GM18519 (cell line): ENCODE measurements around the gene MAD1L1.

Source experiments
- ATAC-seq: cut with Tn5 transposase; IDR thresholded peaks from one replicate; pipeline ENCODE4 v1.9.1; 2021; ENCODE audit warnings: mild to moderate bottlenecking, moderate library complexity; ENCODE audit not compliant: unreplicated experiment, low FRiP score

The MAD1L1 gene

DNA sequence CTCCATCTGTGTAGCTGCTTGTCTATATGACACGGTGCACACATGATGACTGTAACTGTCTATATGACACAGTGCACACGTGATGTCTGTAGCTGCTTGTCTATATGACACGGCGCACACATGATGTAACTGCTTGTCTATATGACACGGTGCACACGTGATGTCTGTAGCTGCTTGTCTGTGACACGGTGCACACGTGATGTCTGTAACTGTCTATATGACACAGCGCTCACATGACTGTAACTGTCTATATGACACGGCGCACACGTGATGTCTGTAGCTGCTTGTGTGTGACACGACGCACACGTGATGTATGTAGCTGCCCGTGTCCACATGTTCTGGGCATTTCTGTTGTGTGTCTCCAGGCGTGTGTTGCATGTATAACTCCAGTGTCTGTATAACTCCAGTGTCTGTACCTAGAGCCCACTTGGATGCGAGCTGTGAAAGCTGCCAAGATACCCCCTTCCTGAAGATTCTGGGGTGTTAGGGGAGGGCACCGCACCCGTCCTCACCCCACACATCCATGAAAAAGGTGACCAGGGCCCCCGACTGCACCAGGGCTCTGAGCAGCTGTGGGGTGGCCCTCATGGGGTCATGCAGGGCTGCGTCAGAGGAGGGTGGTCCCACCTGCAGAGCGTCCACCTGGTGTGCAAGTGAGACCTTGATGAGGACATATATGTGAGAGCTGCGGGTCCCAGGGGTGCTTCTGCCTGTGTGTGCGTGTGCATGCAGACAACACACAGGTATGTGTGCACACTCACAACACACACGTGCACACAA lies 424.7 kb downstream of the MAD1L1 start:
- ATAC-seq = no peak

DNA sequence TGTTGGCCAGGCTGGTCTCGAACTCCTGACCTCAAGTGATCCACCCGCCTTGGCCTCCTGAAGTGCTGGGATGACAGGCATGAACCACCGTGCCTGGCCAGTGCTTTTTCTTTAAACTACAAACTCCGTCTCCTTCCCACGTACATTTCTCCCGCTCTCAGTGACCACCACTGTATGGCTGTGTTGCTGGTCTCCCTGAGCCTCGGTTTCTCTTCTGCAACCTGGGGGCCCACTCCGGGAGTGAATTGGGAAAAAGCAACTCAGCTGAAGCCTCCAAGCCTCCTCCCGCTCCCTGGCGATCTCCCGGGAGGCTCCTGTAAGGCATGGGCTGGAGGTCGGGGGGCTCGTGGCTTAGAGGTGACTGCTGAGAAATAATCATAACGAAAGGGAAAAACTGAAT lies 426.4 kb downstream of the MAD1L1 start:
- no peak for ATAC-seq

DNA sequence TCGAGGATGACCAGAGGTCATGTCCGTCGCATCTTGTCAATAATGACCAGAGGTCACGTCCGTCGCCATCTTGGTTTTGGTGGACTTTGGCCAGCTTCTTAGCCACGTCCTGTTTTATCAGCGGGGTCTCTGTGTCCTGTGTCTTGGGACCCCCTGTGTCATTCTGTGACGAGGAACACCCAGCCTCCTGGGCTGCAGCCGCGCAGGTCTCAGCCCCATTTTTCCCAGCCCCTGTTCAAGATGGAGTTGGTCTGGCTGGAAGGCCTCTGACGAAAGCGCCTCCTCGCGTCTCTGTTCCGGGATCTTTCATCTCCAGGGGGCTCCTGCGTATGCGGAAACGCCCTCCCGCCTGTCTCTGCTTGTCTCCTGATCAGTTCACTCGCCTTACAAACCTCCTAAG lies 428.4 kb downstream of the MAD1L1 start:
- no peak for ATAC-seq

DNA sequence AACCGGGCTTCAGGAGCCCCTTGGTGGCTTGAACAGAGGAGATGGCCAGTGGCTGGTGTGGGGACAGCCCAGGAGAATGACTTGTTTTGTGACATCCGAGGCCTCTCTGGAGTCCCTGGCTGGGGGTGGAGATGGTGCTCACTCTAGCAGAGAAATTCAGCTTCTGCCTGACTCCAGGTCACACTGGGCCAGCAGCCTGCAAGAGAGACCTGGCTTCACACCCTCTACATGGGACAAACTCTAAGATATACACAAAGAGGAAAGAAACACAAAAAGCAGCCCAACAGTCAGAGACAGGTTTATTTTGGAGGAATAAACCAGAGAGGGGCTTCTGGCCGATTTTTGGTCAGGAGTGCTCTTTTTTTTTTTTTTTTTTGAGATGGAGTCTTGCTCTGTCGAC lies 429.8 kb downstream of the MAD1L1 start:
- ATAC-seq = no peak

DNA sequence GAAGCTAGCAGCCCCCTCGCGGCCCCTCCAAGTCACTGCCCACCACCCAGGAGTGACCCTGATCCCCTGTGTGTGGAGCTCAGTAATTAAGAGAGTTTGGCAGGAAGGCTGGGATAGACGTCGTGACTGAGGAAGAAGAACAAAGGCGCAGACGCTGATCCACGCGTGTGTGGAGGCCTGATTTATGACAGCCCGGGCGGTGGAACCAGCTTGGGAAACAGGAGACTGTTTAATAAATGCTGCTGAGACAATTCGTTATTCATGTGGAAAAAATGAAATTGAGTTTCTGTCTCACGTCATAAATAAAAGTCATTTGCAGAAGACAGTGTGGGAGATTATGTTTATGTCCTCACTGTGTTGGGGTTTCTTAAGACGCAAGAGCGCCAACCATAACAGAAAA lies 431.8 kb downstream of the MAD1L1 start:
- ATAC-seq = no peak

GRCh38 chr7:1798191-1798590 lies 434.6 kb downstream of the MAD1L1 start:
- no peak for ATAC-seq

DNA sequence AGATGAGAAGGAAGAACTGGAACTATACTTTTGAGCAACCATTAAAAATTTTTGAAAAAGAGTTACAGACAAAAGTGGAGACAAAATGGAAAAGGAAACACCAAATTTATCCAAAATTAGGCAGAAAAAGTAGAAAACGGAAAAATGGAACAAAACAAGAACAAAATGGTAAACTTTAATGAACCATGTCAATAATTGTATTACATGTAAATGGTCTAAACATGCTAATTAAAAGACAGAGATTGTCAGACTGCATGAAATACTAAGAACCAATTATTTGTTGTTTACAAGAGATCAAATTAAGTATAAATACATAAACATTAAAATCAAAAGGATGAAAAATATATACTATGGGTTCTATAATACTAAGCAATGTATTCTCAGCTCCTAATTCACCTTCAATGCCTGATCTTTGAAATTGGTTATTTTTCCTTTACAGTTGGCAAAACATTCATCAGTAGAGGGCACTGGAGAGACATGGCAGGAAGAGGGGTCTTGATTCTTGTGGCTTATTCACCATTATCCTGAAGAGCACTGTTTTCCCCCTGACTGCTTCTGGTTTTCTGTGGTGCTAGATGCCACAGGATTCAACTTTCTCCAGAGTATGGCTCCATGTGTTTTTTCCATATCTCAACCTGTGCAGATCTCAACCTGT lies 437.7 kb downstream of the MAD1L1 start:
- no peak for ATAC-seq

DNA sequence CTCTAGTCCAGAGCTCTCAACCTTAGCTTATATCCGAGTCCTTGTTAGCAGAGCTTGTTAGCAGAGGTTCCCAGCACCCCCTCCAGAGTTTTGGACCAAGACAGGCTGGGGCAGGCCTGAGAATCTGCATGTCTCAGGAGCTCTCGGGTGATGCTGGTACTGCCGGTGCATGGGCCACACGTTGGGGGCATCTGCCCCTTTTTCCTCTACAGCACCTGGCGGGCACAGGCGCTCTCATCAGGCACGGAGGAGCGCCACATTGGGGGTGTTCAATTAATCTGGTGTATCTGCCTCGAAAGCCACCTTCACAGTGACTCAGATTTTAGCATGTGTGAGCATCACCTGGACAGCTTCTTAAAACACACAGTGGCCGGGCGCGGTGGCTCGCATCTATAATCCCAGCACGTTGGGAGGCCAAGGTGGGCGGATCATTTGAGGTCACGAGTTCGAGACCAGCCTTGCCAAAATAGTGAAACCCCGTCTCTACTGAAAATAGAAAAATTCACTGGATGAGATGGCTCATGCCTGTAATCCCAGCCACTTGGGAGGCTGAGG lies 445.0 kb downstream of the MAD1L1 start:
- ATAC-seq = no peak

DNA sequence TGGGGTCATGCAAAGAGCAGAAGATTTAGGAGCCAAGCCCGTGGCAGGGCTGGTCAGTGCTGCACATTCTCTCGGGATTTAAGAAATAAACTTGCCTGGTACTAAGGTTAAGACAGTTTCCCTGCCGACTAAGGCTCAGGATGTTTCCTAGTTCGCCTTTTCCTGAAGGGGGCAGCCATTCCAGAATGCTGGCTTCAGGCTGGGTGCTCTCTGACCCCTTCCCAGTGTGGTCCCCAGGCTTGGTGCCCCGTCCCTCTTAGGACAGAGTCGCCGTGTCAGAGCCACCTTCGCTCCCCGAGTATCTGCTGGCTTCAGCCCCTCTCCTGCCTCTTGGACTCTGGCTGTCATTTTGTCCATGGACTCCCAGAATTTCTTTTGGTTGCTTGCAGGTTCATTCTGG lies 445.5 kb downstream of the MAD1L1 start:
- no peak for ATAC-seq

- no peak for ATAC-seq
Measured at GRCh38 chr7:1785839-1786238, 446.9 kb downstream of the MAD1L1 start.

- ATAC-seq = no peak
Measured at GRCh38 chr7:1781369-1781768, 451.4 kb downstream of the MAD1L1 start.

- ATAC-seq = no peak
Measured at GRCh38 chr7:1779445-1779844, 453.3 kb downstream of the MAD1L1 start.

- ATAC-seq = no peak
Measured at GRCh38 chr7:1777122-1777521, 455.6 kb downstream of the MAD1L1 start.

- no peak for ATAC-seq
Measured at GRCh38 chr7:1775389-1775788, 457.4 kb downstream of the MAD1L1 start.

GRCh38 chr7:1770331-1770730 lies 462.4 kb downstream of the MAD1L1 start:
- no peak for ATAC-seq

GRCh38 chr7:1769286-1770200 lies 463.2 kb downstream of the MAD1L1 start:
- no peak for ATAC-seq

GRCh38 chr7:1768832-1769231 lies 463.9 kb downstream of the MAD1L1 start:
- no peak for ATAC-seq

DNA sequence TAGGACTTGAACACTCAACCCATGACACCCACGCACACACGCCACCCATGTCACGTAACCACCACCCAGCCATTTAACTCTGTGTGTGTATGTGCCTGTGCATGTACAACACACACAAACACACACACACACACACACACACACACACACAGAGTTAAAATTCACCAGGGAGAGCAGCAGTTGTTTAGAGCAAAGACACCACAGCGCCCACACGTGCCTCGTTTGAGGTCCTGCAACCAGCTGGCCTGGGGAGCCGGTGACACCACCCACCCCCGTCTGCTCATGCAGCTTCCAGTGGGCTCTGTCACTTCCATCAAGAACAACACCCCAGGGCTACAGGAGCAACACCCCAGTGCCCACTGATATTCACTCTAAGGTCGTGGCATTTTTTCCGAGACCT lies 465.2 kb downstream of the MAD1L1 start:
- ATAC-seq = no peak
